22Rv1 (cell line): Measurements from ENCODE around the gene DENND5B.
"Not testable (repeated sequence)": the region's sequence is repeated elsewhere in the genome, so short reads cannot be mapped to it uniquely, and the experiment has no call there.

ENCODE experiments used
- H3K27ac ChIP-seq: fragments of 450-650 bp; 2 replicates; pipeline ENCODE4 v1.5.1; 2017
- CTCF ChIP-seq: fragments of 450-650 bp; IDR thresholded peaks from 2 replicates; pipeline ENCODE4 v1.5.1; 2017; ENCODE audit warnings: mild to moderate bottlenecking
- ZFX ChIP-seq: fragments of 450-650 bp; IDR thresholded peaks from 2 replicates; pipeline ENCODE4 v1.6.1; 2017; ENCODE audit warnings: antibody characterized with exemption, borderline replicate concordance

The DENND5B gene

GRCh38 chr12:31584782-31585181 lies 6.2 kb downstream of the DENND5B start:
- TF ChIP-seq ZFX (no peak), CTCF (no peak)
- H3K27ac ChIP-seq = no peak overlapping the region

- TF ChIP-seq ZFX = no peak
- no peak for TF ChIP-seq CTCF
- H3K27ac ChIP-seq = no peak overlapping the region
Measured at GRCh38 chr12:31583878-31584277, 7.1 kb downstream of the DENND5B start.

DNA sequence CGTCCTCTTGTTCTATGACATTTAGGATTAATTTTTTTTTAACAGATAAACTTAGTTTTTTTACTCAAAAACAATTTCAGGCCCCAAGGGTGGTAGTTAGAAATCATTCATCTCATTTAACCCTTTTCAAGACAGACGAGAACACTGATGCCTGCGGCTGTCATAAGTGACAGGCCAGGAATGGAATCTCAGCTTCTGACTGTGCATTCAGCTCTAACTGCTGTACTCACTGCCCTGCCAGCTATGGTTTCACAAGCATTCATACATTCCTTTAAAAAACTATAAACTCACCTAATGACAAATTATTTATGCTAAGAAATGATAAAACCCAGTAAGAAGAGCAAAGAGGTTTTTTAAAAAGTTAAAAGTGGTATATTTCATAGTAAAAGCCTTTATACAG lies 8.8 kb downstream of the DENND5B start:
- no peak overlapping the region for H3K27ac ChIP-seq
- TF ChIP-seq ZFX (no peak), CTCF (no peak)

DNA sequence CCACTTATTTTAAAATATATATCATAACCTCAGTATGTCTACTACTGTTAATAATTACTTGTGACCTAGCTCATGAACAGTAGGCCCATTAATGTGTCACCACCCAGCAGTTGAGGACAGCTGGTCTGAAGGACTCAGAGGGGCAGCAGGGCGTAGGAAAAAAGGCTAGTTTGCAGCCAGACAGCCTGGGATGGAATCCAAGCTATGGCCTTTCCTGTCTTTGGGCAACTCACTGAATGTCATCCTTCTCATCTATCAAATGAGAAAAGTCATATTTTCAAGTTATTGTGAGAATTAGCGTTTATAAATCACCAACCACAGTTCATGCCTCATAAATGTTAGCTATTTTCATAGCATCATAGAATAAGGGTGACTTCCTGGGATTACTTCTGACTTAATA lies 12.3 kb downstream of the DENND5B start:
- TF ChIP-seq ZFX = no peak
- no peak for TF ChIP-seq CTCF
- H3K27ac ChIP-seq = no peak overlapping the region

GRCh38 chr12:31574803-31575575 lies 15.9 kb downstream of the DENND5B start:
- TF ChIP-seq CTCF = no peak
- TF ChIP-seq ZFX = no peak
- H3K27ac ChIP-seq = no peak overlapping the region

GRCh38 chr12:31574367-31574766 lies 16.6 kb downstream of the DENND5B start:
- H3K27ac ChIP-seq = not testable (repeated sequence)

DNA sequence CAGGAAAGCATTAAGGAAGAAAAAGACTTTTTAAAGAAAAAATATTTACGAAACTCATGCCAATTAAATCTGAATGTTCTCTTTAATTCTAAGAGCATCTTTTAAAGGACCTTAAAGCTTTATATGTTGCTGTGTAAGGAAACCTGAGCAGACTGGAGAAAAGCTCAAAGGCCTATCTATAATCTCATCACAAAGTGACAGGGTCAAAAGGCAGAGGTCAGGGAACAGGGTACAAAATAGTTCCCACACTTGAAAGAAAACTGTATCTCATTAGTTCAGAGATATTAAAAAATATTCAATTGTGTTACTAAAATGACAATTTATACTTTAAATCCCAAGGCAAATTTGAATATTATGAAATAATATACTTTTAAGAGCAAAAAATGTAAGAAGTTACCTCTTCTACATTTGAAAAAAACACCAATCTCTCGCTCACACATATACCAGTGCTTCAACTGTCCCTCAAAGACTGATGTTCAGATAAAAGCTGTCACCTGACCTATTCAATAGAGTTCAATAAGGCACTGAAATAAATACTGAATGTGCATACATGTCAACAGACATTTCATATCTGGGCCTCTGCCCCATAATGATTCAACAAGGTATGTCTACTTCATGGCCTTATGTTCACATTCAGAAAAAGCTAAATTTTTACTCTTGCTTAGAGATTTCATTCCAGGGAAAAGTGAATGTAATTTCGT lies 17.9 kb downstream of the DENND5B start:
- no peak for TF ChIP-seq ZFX
- no peak for TF ChIP-seq CTCF
- H3K27ac ChIP-seq = no peak overlapping the region
